ENCODE measurements around the gene CABP4. TPM values are rescaled to one million over a fixed set of nuclear protein-coding genes. Genes with fewer than 3 reads are reported as not detected.
"Not testable (repeated sequence)": the region's sequence is repeated elsewhere in the genome, so short reads cannot be mapped to it uniquely, and the experiment has no call there.

CABP4 gene
- total and polyA plus RNA-seq, 8 donors, result 0.58 to 1.5 (median 0.99) TPM; not detected in 1

DNA sequence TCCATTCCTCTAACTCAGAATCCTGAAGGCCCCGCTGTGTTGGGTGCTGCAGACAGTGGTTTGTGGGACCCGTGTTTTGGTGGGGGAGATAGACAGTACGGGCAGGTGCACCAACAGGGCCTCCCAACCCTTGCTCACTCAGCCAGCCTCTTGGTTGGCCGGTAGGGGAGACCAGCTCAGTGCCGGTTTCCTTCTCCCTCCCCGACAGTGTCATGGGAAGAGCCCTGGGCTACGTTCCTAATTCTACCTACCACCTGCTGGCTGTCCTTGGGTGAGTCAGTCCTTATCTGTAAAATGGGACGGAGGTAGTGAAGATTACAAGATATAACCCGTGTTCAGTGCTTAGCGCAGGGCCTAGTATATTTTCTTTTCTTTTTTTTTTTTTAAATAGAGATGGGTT is 8.0 kb downstream of the CABP4 start:
- no peaks in the 10 kb centered on the region for H3K9me3 ChIP-seq
- H3K27me3 ChIP-seq, result no peaks in the 10 kb centered on the region
- H3K4me3 ChIP-seq, result no peak overlapping the region
- TF ChIP-seq, protein P1, sequence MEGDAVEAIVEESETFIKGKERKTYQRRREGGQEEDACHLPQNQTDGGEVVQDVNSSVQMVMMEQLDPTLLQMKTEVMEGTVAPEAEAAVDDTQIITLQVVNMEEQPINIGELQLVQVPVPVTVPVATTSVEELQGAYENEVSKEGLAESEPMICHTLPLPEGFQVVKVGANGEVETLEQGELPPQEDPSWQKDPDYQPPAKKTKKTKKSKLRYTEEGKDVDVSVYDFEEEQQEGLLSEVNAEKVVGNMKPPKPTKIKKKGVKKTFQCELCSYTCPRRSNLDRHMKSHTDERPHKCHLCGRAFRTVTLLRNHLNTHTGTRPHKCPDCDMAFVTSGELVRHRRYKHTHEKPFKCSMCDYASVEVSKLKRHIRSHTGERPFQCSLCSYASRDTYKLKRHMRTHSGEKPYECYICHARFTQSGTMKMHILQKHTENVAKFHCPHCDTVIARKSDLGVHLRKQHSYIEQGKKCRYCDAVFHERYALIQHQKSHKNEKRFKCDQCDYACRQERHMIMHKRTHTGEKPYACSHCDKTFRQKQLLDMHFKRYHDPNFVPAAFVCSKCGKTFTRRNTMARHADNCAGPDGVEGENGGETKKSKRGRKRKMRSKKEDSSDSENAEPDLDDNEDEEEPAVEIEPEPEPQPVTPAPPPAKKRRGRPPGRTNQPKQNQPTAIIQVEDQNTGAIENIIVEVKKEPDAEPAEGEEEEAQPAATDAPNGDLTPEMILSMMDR (IDR thresholded peaks at IDR 0.05), result no peak
- 61 to 70% methylated on average over 10 of the region's 10 CpGs for WGBS, 2 donors
- H3K27ac ChIP-seq, result no peak overlapping the region
- peaks cover 0 to 23% (median 6%) of the 10 kb centered on the region in 3 donors for H3K4me1 ChIP-seq
- ATAC-seq (no peak), DNase-seq (peak in 3 of 6 donors; percentile 35 to 54 (median 39)), FAIRE-seq (no peak)
- intact Hi-C loops (cut with DNase I), result no loop called here
- no peaks in the 10 kb centered on the region for H3K36me3 ChIP-seq

DNA sequence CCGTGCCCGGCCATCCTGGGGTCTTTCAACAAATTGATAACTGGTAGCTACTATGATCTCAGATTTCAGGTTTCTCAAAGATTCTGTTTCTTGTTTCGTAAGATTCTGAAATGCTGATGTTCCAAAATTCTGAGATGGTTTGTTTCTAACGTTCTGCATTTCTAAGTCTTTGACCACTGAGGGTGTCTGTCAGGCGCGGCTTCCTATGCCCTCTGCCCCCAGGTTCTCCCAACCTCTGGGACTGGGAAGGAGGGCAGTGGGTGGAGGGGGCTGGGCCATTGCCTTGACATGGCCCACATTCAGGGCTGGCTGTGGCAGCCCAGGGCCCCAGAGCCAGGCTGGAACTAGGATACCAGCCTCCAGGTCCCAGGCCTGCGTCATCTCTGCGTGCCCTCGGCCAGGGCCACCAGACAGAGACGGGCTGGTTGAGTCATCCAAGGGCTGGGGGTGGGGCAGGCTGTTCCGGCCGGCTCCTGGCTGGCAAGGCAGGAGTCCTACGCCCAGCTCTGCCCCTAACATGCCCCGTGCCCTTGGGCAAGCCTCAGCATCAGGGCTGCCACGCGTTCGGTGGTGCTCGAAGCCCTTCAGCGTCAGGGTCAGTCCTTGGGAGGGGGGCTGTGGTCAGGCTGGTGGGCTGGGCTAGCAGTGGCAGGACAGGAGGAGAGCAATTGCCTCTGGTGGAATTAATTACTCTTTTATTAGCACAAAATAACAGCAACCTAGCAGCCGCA is 8.7 kb downstream of the CABP4 start:
- peak overlapping the region; percentile 6 to 88 (median 68) for H3K27ac ChIP-seq
- peaks cover 0 to 23% (median 6%) of the 10 kb centered on the region in 3 donors for H3K4me1 ChIP-seq
- no peak for FAIRE-seq
- peak overlapping the region in 3 of 4 donors; percentile 13 to 68 (median 56) for H3K4me3 ChIP-seq
- H3K36me3 ChIP-seq, result no peaks in the 10 kb centered on the region
- TF ChIP-seq, protein P1 (IDR thresholded peaks at IDR 0.05), result no peak
- no peaks in the 10 kb centered on the region for H3K27me3 ChIP-seq
- ATAC-seq, result peak; percentile 5 to 40 (median 16)
- intact Hi-C loops (cut with DNase I), result no loop called here
- 85 to 86% methylated on average over 20 of the region's 20 CpGs for WGBS, 2 donors
- H3K9me3 ChIP-seq, result no peaks in the 10 kb centered on the region
- DNase-seq, result peak in 5 of 6 donors; percentile 64 to 87 (median 70)

DNA sequence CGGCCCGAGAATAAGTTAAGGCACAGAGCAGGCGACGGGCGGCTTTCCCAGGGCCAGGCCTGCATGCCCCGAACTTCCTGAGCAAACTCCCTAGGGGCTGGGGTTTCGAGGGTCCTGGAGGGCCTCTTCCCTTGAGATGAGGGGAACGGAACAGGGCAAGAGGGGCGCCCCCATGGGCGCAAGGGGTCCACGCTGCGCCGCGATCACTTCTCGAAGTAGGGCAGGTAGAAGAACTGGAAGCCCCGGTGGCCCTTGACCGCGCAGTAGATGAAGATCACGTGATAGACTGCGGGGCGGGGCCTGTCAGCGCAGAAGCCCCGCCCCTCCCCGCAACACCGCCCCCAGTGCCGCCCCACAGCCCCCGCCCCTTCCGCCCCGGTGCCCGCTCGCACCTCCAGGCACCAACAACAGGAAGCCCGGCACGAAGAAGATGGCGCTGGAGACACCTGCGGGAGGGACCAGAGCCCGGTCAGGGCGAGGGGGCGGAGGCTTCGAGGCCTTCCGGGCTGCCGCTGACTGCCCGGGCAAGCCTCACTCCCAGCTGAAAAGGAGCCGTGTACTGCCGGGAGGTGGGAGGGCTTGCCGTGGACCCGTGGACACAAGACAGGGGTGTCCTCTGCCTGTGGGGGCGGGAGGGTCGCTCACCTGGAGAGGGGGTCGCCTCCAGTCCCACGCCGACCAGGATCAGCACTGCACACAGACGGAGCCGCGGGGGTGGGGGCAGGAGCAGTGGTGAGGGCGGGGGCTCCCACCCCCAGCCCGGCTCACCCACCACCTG is 9.4 kb downstream of the CABP4 start:
- H3K36me3 ChIP-seq, result no peaks in the 10 kb centered on the region
- H3K9me3 ChIP-seq, result no peaks in the 10 kb centered on the region
- H3K4me1 ChIP-seq, result peaks cover 0 to 23% (median 6%) of the 10 kb centered on the region in 3 donors
- FAIRE-seq (no peak), ATAC-seq (peak; percentile 68 to 82 (median 78)), DNase-seq (peak; percentile 92 to 99 (median 94))
- TF ChIP-seq, protein P1 (IDR thresholded peaks at IDR 0.05), result no peak
- H3K27me3 ChIP-seq, result no peaks in the 10 kb centered on the region
- peak overlapping the region; percentile 71 to 88 (median 80) for H3K27ac ChIP-seq
- WGBS, 2 donors, result 11 to 12% methylated on average over 48 to 56 of the region's 56 CpGs
- intact Hi-C loops (cut with DNase I), result no loop called here
- H3K4me3 ChIP-seq, result peak overlapping the region; percentile 29 to 68 (median 48)

- H3K4me1 ChIP-seq, result peaks cover 0 to 23% (median 6%) of the 10 kb centered on the region in 3 donors
- H3K27ac ChIP-seq, result peak overlapping the region; percentile 71 to 88 (median 80)
- no peaks in the 10 kb centered on the region for H3K36me3 ChIP-seq
- peak overlapping the region; percentile 29 to 68 (median 48) for H3K4me3 ChIP-seq
- no peak for DNase-seq
- no peaks in the 10 kb centered on the region for H3K9me3 ChIP-seq
- WGBS, 2 donors, result 21 to 26% methylated on average over 3 of the region's 3 CpGs
- no peaks in the 10 kb centered on the region for H3K27me3 ChIP-seq
- TF ChIP-seq, protein P1 (IDR thresholded peaks at IDR 0.05), result no peak
- FAIRE-seq, result no peak
- no peak for ATAC-seq
- intact Hi-C loops (cut with DNase I), result no loop called here
These were observed 10.0 kb downstream of the CABP4 start for GRCh38 chr11:67465189-67465510.

GRCh38 chr11:67465530-67465929 is 10.4 kb downstream of the CABP4 start:
- H3K9me3 ChIP-seq; intact Hi-C loops (cut with DNase I); FAIRE-seq; H3K36me3 ChIP-seq; H3K27me3 ChIP-seq; ATAC-seq: not testable (repeated sequence)
- Histone ChIP-seq H3K4me1 (peaks cover 0 to 23% (median 6%) of the 10 kb centered on the region in 3 donors), H3K4me3 (peak overlapping the region in 3 of 4 donors; percentile 29 to 68 (median 56)), H3K27ac (peak overlapping the region; percentile 71 to 88 (median 80))
- peak in 2 of 6 donors; percentile 40 to 41 for DNase-seq
- WGBS, 2 donors, result 45 to 50% methylated on average over 2 of the region's 2 CpGs

Measured in pancreas (tissue), 10 donors.